Vagina (tissue), 2 donors: ENCODE data around the gene CFAP46.

Experiments used
- CTCF ChIP-seq, 3 experiments: fragments of 450-650 bp in 2 of 3; fragments of 200-600 bp in 1 of 3; sonication (generic) in 1 of 3; IDR thresholded peaks; one replicate each; pipeline ENCODE4 v1.5.1; 2017 to 2019; ENCODE audit warnings: antibody characterized with exemption in 3 of 3, mild to moderate bottlenecking in 2 of 3, moderate library complexity in 2 of 3
- POLR2A ChIP-seq, 2 donors: fragments of 450-650 bp; IDR thresholded peaks; one replicate each; pipeline ENCODE4 v1.6.1; 2017; ENCODE audit warnings: antibody characterized with exemption in 2 of 2, mild to moderate bottlenecking in 2 of 2, moderate library complexity in 2 of 2
- POLR2AphosphoS5 ChIP-seq, 2 donors: sonication (generic); formaldehyde crosslinking; IDR thresholded peaks; one replicate each; pipeline ENCODE4 v1.9.0; 2017; ENCODE audit warnings: antibody characterized with exemption in 2 of 2, mild to moderate bottlenecking in 2 of 2, low read depth in 1 of 2; ENCODE audit not compliant: insufficient read depth in 1 of 2

- TF ChIP-seq POLR2A (IDR thresholded peaks at IDR 0.05) (no peak), CTCF (IDR thresholded peaks at IDR 0.05) (no peak), POLR2AphosphoS5 (IDR thresholded peaks at IDR 0.05; ENCODE audit: insufficient read depth in 1 of 2, low read depth in 1 of 2) (no peak)
These were observed 83.1 kb downstream of the CFAP46 start for GRCh38 chr10:132859084-132859855.
